ENCODE data around the gene CYTH3.
"Not testable (repeated sequence)": the region's sequence is repeated elsewhere in the genome, so short reads cannot be mapped to it uniquely, and the experiment has no call there.

CYTH3 gene

GRCh38 chr7:6226194-6226799, 46.1 kb downstream of the CYTH3 start:
- TF ChIP-seq POLR2AphosphoS5 (IDR thresholded peaks at IDR 0.05; ENCODE audit: low read depth, low read length) (no peak), SPI1 (IDR thresholded peaks at IDR 0.05; ENCODE audit: low read depth, low read length) (no peak), TAF1 (IDR thresholded peaks at IDR 0.05; ENCODE audit: low read depth, low read length) (no peak), POLR2A (IDR thresholded peaks at IDR 0.05; ENCODE audit: low read depth, low read length) (no peak), POU2F2 (IDR thresholded peaks at IDR 0.05; ENCODE audit: low read depth, low read length) (no peak), PAX5 (IDR thresholded peaks at IDR 0.05; ENCODE audit: insufficient read depth, low read length, severe bottlenecking) (no peak)
- peak; percentile 40 for FAIRE-seq
- no peak for DNase-seq (ENCODE audit: insufficient read length, low spot score)

GRCh38 chr7:6223411-6223810, 49.0 kb downstream of the CYTH3 start:
- not testable (repeated sequence) for FAIRE-seq; DNase-seq (ENCODE audit: insufficient read length, low spot score)

GRCh38 chr7:6223010-6223409, 49.4 kb downstream of the CYTH3 start:
- DNase-seq (ENCODE audit: insufficient read length, low spot score); FAIRE-seq: not testable (repeated sequence)

- peak; percentile 38 for FAIRE-seq
- no peak for TF ChIP-seq POLR2AphosphoS5 (IDR thresholded peaks at IDR 0.05; ENCODE audit: low read depth, low read length)
- no peak for TF ChIP-seq POLR2A (IDR thresholded peaks at IDR 0.05; ENCODE audit: low read depth, low read length)
- TF ChIP-seq POU2F2 (IDR thresholded peaks at IDR 0.05; ENCODE audit: low read depth, low read length) = no peak
- no peak for TF ChIP-seq SPI1 (IDR thresholded peaks at IDR 0.05; ENCODE audit: low read depth, low read length)
- no peak for TF ChIP-seq TAF1 (IDR thresholded peaks at IDR 0.05; ENCODE audit: low read depth, low read length)
- TF ChIP-seq PAX5 (IDR thresholded peaks at IDR 0.05; ENCODE audit: insufficient read depth, low read length, severe bottlenecking) = no peak
- DNase-seq (ENCODE audit: insufficient read length, low spot score) = no peak
Measured at GRCh38 chr7:6221340-6222319, 50.8 kb downstream of the CYTH3 start.

- no peak for FAIRE-seq
Measured at GRCh38 chr7:6218329-6218728, 54.1 kb downstream of the CYTH3 start.

GRCh38 chr7:6212008-6212407, 60.4 kb downstream of the CYTH3 start:
- FAIRE-seq (no peak), DNase-seq (ENCODE audit: insufficient read length, low spot score) (no peak)
- TF ChIP-seq PAX5 (IDR thresholded peaks at IDR 0.05; ENCODE audit: insufficient read depth, low read length, severe bottlenecking) = no peak
- TF ChIP-seq POLR2AphosphoS5 (IDR thresholded peaks at IDR 0.05; ENCODE audit: low read depth, low read length) = no peak
- TF ChIP-seq POLR2A (IDR thresholded peaks at IDR 0.05; ENCODE audit: low read depth, low read length) = no peak
- TF ChIP-seq TAF1 (IDR thresholded peaks at IDR 0.05; ENCODE audit: low read depth, low read length) = no peak
- no peak for TF ChIP-seq SPI1 (IDR thresholded peaks at IDR 0.05; ENCODE audit: low read depth, low read length)
- TF ChIP-seq POU2F2 (IDR thresholded peaks at IDR 0.05; ENCODE audit: low read depth, low read length) = no peak

More at GRCh38 chr7:6218329-6218728, 54.1 kb downstream of the CYTH3 start:
- no peak for DNase-seq (ENCODE audit: insufficient read length, low spot score)
- TF ChIP-seq TAF1 (IDR thresholded peaks at IDR 0.05; ENCODE audit: low read depth, low read length) (no peak), POLR2AphosphoS5 (IDR thresholded peaks at IDR 0.05; ENCODE audit: low read depth, low read length) (no peak), SPI1 (IDR thresholded peaks at IDR 0.05; ENCODE audit: low read depth, low read length) (no peak), PAX5 (IDR thresholded peaks at IDR 0.05; ENCODE audit: insufficient read depth, low read length, severe bottlenecking) (no peak), POU2F2 (IDR thresholded peaks at IDR 0.05; ENCODE audit: low read depth, low read length) (no peak), POLR2A (IDR thresholded peaks at IDR 0.05; ENCODE audit: low read depth, low read length) (no peak)

- DNase-seq (ENCODE audit: insufficient read length, low spot score) (no peak), FAIRE-seq (no peak)
- TF ChIP-seq TAF1 (IDR thresholded peaks at IDR 0.05; ENCODE audit: low read depth, low read length) (no peak), POLR2AphosphoS5 (IDR thresholded peaks at IDR 0.05; ENCODE audit: low read depth, low read length) (no peak), PAX5 (IDR thresholded peaks at IDR 0.05; ENCODE audit: insufficient read depth, low read length, severe bottlenecking) (no peak), SPI1 (IDR thresholded peaks at IDR 0.05; ENCODE audit: low read depth, low read length) (no peak), POLR2A (IDR thresholded peaks at IDR 0.05; ENCODE audit: low read depth, low read length) (no peak), POU2F2 (IDR thresholded peaks at IDR 0.05; ENCODE audit: low read depth, low read length) (no peak)
Measured at GRCh38 chr7:6210621-6211372, 61.6 kb downstream of the CYTH3 start.

GRCh38 chr7:6209340-6209739, 63.1 kb downstream of the CYTH3 start:
- FAIRE-seq (no peak), DNase-seq (ENCODE audit: insufficient read length, low spot score) (no peak)
- TF ChIP-seq POU2F2 (IDR thresholded peaks at IDR 0.05; ENCODE audit: low read depth, low read length) (no peak), POLR2AphosphoS5 (IDR thresholded peaks at IDR 0.05; ENCODE audit: low read depth, low read length) (no peak), TAF1 (IDR thresholded peaks at IDR 0.05; ENCODE audit: low read depth, low read length) (no peak), PAX5 (IDR thresholded peaks at IDR 0.05; ENCODE audit: insufficient read depth, low read length, severe bottlenecking) (no peak), POLR2A (IDR thresholded peaks at IDR 0.05; ENCODE audit: low read depth, low read length) (no peak), SPI1 (IDR thresholded peaks at IDR 0.05; ENCODE audit: low read depth, low read length) (no peak)

- no peak for DNase-seq (ENCODE audit: insufficient read length, low spot score)
- TF ChIP-seq POLR2AphosphoS5 (IDR thresholded peaks at IDR 0.05; ENCODE audit: low read depth, low read length) = no peak
- TF ChIP-seq PAX5 (IDR thresholded peaks at IDR 0.05; ENCODE audit: insufficient read depth, low read length, severe bottlenecking) = no peak
- TF ChIP-seq TAF1 (IDR thresholded peaks at IDR 0.05; ENCODE audit: low read depth, low read length) = no peak
- TF ChIP-seq SPI1 (IDR thresholded peaks at IDR 0.05; ENCODE audit: low read depth, low read length) = no peak
- TF ChIP-seq POLR2A (IDR thresholded peaks at IDR 0.05; ENCODE audit: low read depth, low read length) = no peak
- no peak for TF ChIP-seq POU2F2 (IDR thresholded peaks at IDR 0.05; ENCODE audit: low read depth, low read length)
- FAIRE-seq = no peak
Measured at GRCh38 chr7:6208573-6209328, 63.7 kb downstream of the CYTH3 start.
